ENCODE data around the gene ADAMTS1.

DNA sequence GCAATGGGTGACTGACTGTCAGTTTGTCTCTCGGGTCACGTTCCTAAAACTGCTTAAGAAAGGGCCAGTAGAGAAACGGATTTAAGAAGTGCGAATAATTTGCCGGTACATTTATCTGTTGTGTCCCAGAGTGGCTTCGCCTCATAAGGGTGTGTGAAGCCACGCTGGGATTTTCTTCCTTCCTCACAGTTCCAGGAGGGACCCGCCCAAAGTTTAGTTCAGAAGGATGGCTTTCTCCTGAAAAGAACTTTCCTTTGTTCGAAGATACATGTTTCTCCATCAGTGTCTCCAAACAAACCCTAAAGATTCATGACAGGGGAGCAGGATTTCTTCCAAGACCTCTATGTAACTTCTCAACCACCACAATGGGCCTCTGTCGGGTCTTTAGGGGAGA, 49.8 kb downstream of the ADAMTS1 start:
- TF ChIP-seq POLR2AphosphoS5 (IDR thresholded peaks at IDR 0.05) (no peak), POLR2A (IDR thresholded peaks at IDR 0.05) (no peak)
- TF ChIP-seq, protein P1, sequence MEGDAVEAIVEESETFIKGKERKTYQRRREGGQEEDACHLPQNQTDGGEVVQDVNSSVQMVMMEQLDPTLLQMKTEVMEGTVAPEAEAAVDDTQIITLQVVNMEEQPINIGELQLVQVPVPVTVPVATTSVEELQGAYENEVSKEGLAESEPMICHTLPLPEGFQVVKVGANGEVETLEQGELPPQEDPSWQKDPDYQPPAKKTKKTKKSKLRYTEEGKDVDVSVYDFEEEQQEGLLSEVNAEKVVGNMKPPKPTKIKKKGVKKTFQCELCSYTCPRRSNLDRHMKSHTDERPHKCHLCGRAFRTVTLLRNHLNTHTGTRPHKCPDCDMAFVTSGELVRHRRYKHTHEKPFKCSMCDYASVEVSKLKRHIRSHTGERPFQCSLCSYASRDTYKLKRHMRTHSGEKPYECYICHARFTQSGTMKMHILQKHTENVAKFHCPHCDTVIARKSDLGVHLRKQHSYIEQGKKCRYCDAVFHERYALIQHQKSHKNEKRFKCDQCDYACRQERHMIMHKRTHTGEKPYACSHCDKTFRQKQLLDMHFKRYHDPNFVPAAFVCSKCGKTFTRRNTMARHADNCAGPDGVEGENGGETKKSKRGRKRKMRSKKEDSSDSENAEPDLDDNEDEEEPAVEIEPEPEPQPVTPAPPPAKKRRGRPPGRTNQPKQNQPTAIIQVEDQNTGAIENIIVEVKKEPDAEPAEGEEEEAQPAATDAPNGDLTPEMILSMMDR (IDR thresholded peaks at IDR 0.05) = no peak

All from stomach (tissue), 4 donors.